Esophagus muscularis mucosa (tissue), 4 donors: ENCODE data around the gene HSDL2. TPM values are rescaled to one million over a fixed set of nuclear protein-coding genes. Genes with fewer than 3 reads are reported as not detected.

Source experiments
- DNase-seq: peaks from one replicate; pipeline ENCODE4 v3.0.0-alpha.2; 2017; ENCODE audit errors: extremely low spot score
- H3K27ac ChIP-seq, 4 donors: fragments of 200-600 bp; sonication (generic); replicated peaks in 1 of 4; 1 replicate in 3 of 4; 2 replicates in 1 of 4; pipeline ENCODE4 v1.5.1; 2016 to 2019; ENCODE audit warnings: mild to moderate bottlenecking in 1 of 4
- H3K27me3 ChIP-seq, 4 donors: fragments of 200-600 bp; sonication (generic); one replicate each; pipeline versions ENCODE4 v1.5.1 to v1.6.0; 2016 to 2019
- H3K36me3 ChIP-seq, 4 donors: fragments of 200-600 bp; sonication (generic); one replicate each; pipeline ENCODE4 v1.5.1; 2016 to 2019
- H3K4me1 ChIP-seq, 4 donors: fragments of 200-600 bp; sonication (generic); one replicate each; pipeline ENCODE4 v1.5.1; 2016 to 2019
- H3K4me3 ChIP-seq, 4 donors: fragments of 200-600 bp; sonication (generic); 1 replicate in 2 of 4; 2 replicates in 2 of 4; pipeline ENCODE4 v1.5.1; 2016 to 2019; ENCODE audit warnings: mild to moderate bottlenecking in 4 of 4, moderate library complexity in 1 of 4
- H3K9me3 ChIP-seq, 4 donors: fragments of 200-600 bp; sonication (generic); 1 replicate in 3 of 4; 2 replicates in 1 of 4; pipeline ENCODE4 v1.5.1; 2016 to 2019
- EP300 ChIP-seq: sonication (generic); formaldehyde crosslinking; IDR thresholded peaks from one replicate; pipeline ENCODE4 v1.6.1; 2017; ENCODE audit warnings: antibody characterized with exemption
- POLR2A ChIP-seq: fragments of 450-650 bp; IDR thresholded peaks from one replicate; pipeline ENCODE4 v1.6.1; 2017; ENCODE audit warnings: antibody characterized with exemption, moderate library complexity, mild to moderate bottlenecking, low read depth
- POLR2AphosphoS5 ChIP-seq, 2 donors: sonication (generic); formaldehyde crosslinking; IDR thresholded peaks; one replicate each; pipeline ENCODE4 v1.6.1; 2017; ENCODE audit warnings: antibody characterized with exemption in 2 of 2
- WGBS: methylation state at CpG from one replicate; pipeline ENCODE4 v1.1.5; 2018; 5-methylcytosine and 5-hydroxymethylcytosine counted together
- intact Hi-C: fragments of 100-400 bp; cut with DNase I; formaldehyde crosslinking; loops from one replicate; pipeline ENCODE4 v1.15.1; 2023
- total RNA-seq, 4 donors: library from RNA; depleted of rRNA; stranded (reverse); fragments of >200 nt; gene quantifications; one replicate each; pipeline versions ENCODE4 v1.1.0 to v1.2.1, GENCODE V29; 2016
- TF ChIP-seq, protein P1 (sequence below), 3 experiments: fragments of 200-600 bp in 2 of 3; fragments of 450-650 bp in 1 of 3; sonication (generic) in 2 of 3; IDR thresholded peaks; one replicate each; pipeline ENCODE4 v1.5.1; 2017 to 2019; ENCODE audit warnings: antibody characterized with exemption in 3 of 3, mild to moderate bottlenecking in 2 of 3, moderate library complexity in 1 of 3

The HSDL2 gene
- total RNA-seq, 4 donors from 2014 or later: 34.3 to 73.1 (median 50.0) TPM

- H3K27me3 ChIP-seq: no peaks in the 10 kb centered on the region
- no peak overlapping the region for H3K27ac ChIP-seq
- no peaks in the 10 kb centered on the region for H3K36me3 ChIP-seq
- peaks cover 5 to 20% (median 15%) of the 10 kb centered on the region in 4 donors for H3K4me1 ChIP-seq
- DNase-seq: no peak
- TF ChIP-seq POLR2AphosphoS5 (IDR thresholded peaks at IDR 0.05): no peak
- TF ChIP-seq EP300: no peak
- TF ChIP-seq, protein P1, sequence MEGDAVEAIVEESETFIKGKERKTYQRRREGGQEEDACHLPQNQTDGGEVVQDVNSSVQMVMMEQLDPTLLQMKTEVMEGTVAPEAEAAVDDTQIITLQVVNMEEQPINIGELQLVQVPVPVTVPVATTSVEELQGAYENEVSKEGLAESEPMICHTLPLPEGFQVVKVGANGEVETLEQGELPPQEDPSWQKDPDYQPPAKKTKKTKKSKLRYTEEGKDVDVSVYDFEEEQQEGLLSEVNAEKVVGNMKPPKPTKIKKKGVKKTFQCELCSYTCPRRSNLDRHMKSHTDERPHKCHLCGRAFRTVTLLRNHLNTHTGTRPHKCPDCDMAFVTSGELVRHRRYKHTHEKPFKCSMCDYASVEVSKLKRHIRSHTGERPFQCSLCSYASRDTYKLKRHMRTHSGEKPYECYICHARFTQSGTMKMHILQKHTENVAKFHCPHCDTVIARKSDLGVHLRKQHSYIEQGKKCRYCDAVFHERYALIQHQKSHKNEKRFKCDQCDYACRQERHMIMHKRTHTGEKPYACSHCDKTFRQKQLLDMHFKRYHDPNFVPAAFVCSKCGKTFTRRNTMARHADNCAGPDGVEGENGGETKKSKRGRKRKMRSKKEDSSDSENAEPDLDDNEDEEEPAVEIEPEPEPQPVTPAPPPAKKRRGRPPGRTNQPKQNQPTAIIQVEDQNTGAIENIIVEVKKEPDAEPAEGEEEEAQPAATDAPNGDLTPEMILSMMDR (IDR thresholded peaks at IDR 0.05): no peak
- TF ChIP-seq POLR2A: no peak
- no peaks in the 10 kb centered on the region for H3K9me3 ChIP-seq
- intact Hi-C loops: loop anchor here (5.0 to 10.0 kb wide), 3 partner anchors 108 to 329 kb away; no protein-coding TSS in a partner anchor
- 86% methylated on average over 3 of the region's 3 CpGs for WGBS
- H3K4me3 ChIP-seq: peak overlapping the region in 1 of 4 donors; percentile 91
Measured at GRCh38 chr9:112485574-112485973, 105.7 kb downstream of the HSDL2 start.

GRCh38 chr9:112486221-112487007, 106.5 kb downstream of the HSDL2 start, which contains the start of gene KIAA1958:
Gene KIAA1958, plus strand, starts transcription at chr9:112486827. Its CDS starts 87,254 bp downstream, at chr9:112574081.
- WGBS: 7% methylated on average over 16 of the region's 93 CpGs
- H3K36me3 ChIP-seq: no peaks in the 10 kb centered on the region
- intact Hi-C loops: loop anchor here (5.0 to 10.0 kb wide), 3 partner anchors 109 to 328 kb away; no protein-coding TSS in a partner anchor
- peak within 1 kb of the TSS; percentile 85 to 94 (median 89) for H3K4me3 ChIP-seq
- H3K27me3 ChIP-seq: no peaks in the 10 kb centered on the region
- peak within 1 kb of the TSS; percentile 78 to 82 (median 80) for H3K27ac ChIP-seq
- DNase-seq: no peak
- TF ChIP-seq POLR2AphosphoS5 (IDR thresholded peaks at IDR 0.05) (peak; percentile 66 to 77), POLR2A (no peak)
- no peaks in the 10 kb centered on the region for H3K9me3 ChIP-seq
- H3K4me1 ChIP-seq: peaks cover 5 to 20% (median 15%) of the 10 kb centered on the region in 4 donors

DNA sequence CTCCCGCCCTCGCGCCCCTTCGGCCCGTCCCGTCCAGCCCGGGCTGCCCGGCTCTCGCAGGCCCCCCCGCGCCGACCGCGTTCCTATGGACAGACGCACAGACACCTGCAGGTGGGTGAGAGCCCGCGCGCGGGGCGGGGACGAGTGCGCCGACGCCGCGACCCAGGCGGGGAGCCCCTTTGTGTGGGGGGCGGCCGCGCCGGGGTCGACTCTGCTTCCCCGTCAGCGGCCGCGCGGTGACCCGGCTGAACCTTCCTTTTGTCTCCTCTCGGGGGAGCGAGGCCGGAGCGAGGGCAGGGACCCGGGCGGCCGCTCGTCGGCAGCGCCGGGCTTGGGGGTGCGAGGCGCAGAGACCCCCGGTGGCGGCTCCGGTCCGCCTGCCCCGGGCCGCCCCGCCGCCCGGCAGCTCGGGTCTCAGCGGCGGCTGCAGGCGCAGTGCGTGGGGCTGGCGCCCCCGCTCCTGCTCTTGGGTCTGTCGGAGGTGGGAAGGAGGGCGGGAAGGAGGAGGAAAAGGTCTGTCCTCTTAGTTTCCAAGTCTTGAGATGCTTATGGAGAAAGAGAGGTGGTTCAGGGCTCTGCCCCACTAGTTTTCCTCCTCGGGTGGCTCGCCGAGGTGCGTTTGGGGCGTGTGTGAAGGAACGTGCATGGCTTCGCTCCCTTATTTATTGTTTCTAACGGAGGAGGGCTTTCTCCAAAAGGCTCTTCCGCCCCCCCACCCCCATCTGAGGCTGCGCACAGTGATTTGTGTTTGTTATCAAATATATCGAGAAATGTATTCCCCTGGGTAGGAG, 107.3 kb downstream of the HSDL2 start:
- Histone ChIP-seq H3K9me3 (no peaks in the 10 kb centered on the region), H3K4me3 (peak overlapping the region; percentile 85 to 94 (median 89)), H3K27ac (peak overlapping the region; percentile 78 to 82 (median 80)), H3K27me3 (no peaks in the 10 kb centered on the region), H3K36me3 (no peaks in the 10 kb centered on the region), H3K4me1 (peaks cover 5 to 20% (median 15%) of the 10 kb centered on the region in 4 donors)
- no peak for DNase-seq
- TF ChIP-seq POLR2A (no peak), POLR2AphosphoS5 (IDR thresholded peaks at IDR 0.05) (no peak), EP300 (no peak)
- TF ChIP-seq, protein P1 (IDR thresholded peaks at IDR 0.05): no peak
- intact Hi-C loops: loop anchor here (5.0 to 10.0 kb wide), 3 partner anchors 110 to 328 kb away; no protein-coding TSS in a partner anchor
- WGBS: 0% methylated on average over 20 of the region's 80 CpGs

DNA sequence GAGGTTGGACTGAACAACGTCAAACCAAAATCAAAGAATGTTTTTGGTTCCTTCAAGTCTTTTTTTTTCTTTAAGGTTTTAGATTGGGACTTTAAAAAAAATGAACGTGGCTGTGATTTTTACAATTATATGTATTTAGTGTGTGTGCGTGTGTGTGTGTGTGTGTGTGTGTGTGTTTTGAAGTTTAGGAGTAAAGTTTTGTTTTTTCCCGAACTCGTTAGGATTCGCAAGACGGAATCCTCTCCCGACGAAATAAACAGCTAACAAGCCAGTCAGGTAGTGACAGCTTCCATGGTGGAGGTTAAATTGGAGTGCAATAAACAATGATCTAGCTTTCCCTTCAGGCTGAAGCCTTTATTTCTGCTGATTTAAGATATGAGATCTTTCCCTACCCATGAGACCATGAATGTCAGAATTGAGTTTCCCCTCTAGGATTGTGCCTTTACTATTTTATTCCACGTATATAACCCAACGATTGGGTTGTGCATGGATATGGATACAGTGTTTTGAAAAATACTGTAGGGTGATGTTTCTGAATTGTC, 108.0 kb downstream of the HSDL2 start:
- TF ChIP-seq POLR2A: no peak
- TF ChIP-seq, protein P1 (IDR thresholded peaks at IDR 0.05): no peak
- no peak for TF ChIP-seq EP300
- TF ChIP-seq POLR2AphosphoS5 (IDR thresholded peaks at IDR 0.05): no peak
- 16% methylated on average over 11 of the region's 11 CpGs for WGBS
- intact Hi-C loops: loop anchor here (5.0 to 10.0 kb wide), 3 partner anchors 111 to 327 kb away; no protein-coding TSS in a partner anchor
- Histone ChIP-seq H3K4me1 (peaks cover 5 to 20% (median 15%) of the 10 kb centered on the region in 4 donors), H3K4me3 (peak overlapping the region; percentile 85 to 94 (median 89)), H3K36me3 (no peaks in the 10 kb centered on the region), H3K27me3 (no peaks in the 10 kb centered on the region), H3K27ac (peak overlapping the region in 3 of 4 donors; percentile 79 to 82 (median 80)), H3K9me3 (no peaks in the 10 kb centered on the region)
- DNase-seq: no peak
